Endothelial cell of umbilical vein (primary cell): ENCODE measurements around the gene LNPK. TPM values are rescaled to one million over a fixed set of nuclear protein-coding genes. Genes with fewer than 3 reads are reported as not detected.

Source experiments
- BruUV-seq: library from RNA; stranded (reverse); fragments of 400-500 nt; replicated peaks from 2 replicates; lab custom pipeline; 2021; lab: Mats Ljungman, UMichigan
- CTCF ChIA-PET: fragments of 300-600, 350-600 bp; sonication (Branson Sonifier 250); formaldehyde crosslinking; loops from one replicate; lab custom pipeline; 2021; ENCODE audit warnings: antibody characterized with exemption, inconsistent platforms; lab: Charles Lee
- POLR2A ChIA-PET: fragments of 300-600, 350-600 bp; sonication (Branson Sonifier 250); formaldehyde crosslinking; loops from one replicate; lab custom pipeline; 2021; ENCODE audit warnings: antibody characterized with exemption, inconsistent platforms; lab: Charles Lee
- DNase-seq: peaks from one replicate; pipeline ENCODE4 v3.0.0-alpha.2; 2011; ENCODE audit warnings: low read depth, low spot score
- FAIRE-seq: peaks from 2 replicates; lab custom pipeline; 2011; peaks lifted over from hg19 to GRCh38; lab: Jason Lieb, UNC
- H2AFZ ChIP-seq: 2 replicates; pipeline ENCODE4 v1.6.0; 2012; ENCODE audit warnings: low read depth, low read length, control low read depth, inconsistent platforms
- H3K27ac ChIP-seq: 2 replicates; pipeline ENCODE4 v1.5.1; 2011; ENCODE audit warnings: low read depth, mild to moderate bottlenecking, control low read depth, low read length, moderate library complexity; ENCODE audit not compliant: insufficient read depth
- H3K27me3 ChIP-seq, 2 experiments: 2 replicates each; pipeline versions ENCODE4 v1.6.0 to v1.6.1; 2011; ENCODE audit warnings: low read length in 2 of 2, mixed read lengths in 1 of 2; ENCODE audit not compliant: control insufficient read depth in 2 of 2, insufficient read depth in 2 of 2
- H3K36me3 ChIP-seq, 2 experiments: 2 replicates in 1 of 2; 3 replicates in 1 of 2; pipeline ENCODE4 v1.5.1; 2011; ENCODE audit warnings: low read length in 2 of 2, mild to moderate bottlenecking in 1 of 2, moderate library complexity in 1 of 2; ENCODE audit not compliant: control insufficient read depth in 2 of 2, insufficient read depth in 2 of 2; ENCODE audit errors: extremely low read depth in 1 of 2
- H3K4me1 ChIP-seq: 3 replicates; pipeline ENCODE4 v1.5.1; 2011; ENCODE audit warnings: mild to moderate bottlenecking, low read length; ENCODE audit not compliant: control insufficient read depth, insufficient read depth; ENCODE audit errors: extremely low read depth
- H3K4me2 ChIP-seq: 2 replicates; pipeline ENCODE4 v1.6.1; 2011; ENCODE audit warnings: low read length, control low read depth, mixed read lengths; ENCODE audit not compliant: insufficient read depth
- H3K4me3 ChIP-seq, 3 experiments: fragments of 200-600 bp in 1 of 3; sonication (generic), shearing (Covaris generic) in 1 of 3; replicated peaks in 1 of 3; 2 replicates each; pipeline ENCODE4 v1.5.1; 2011 to 2016; ENCODE audit warnings: control low read depth in 3 of 3, low read length in 3 of 3, mild to moderate bottlenecking in 2 of 3, inconsistent platforms in 1 of 3, low read depth in 1 of 3, moderate library complexity in 1 of 3; ENCODE audit not compliant: insufficient read depth in 1 of 3
- H3K79me2 ChIP-seq: 2 replicates; pipeline ENCODE4 v1.6.0; 2012; ENCODE audit warnings: low read length, inconsistent platforms; ENCODE audit not compliant: control insufficient read depth, insufficient read depth
- H3K9ac ChIP-seq: replicated peaks from 2 replicates; pipeline ENCODE3; 2011; ENCODE audit warnings: low read length, control low read depth; ENCODE audit not compliant: insufficient read depth; ENCODE audit errors: extremely low read depth
- H3K9me1 ChIP-seq: replicated peaks from 3 replicates; pipeline ENCODE4 v1.6.0; 2011; ENCODE audit warnings: mild to moderate bottlenecking, low read length; ENCODE audit not compliant: control insufficient read depth, insufficient read depth; ENCODE audit errors: extremely low read depth
- H3K9me3 ChIP-seq: replicated peaks from 2 replicates; pipeline ENCODE4 v1.5.1; 2012; ENCODE audit warnings: low read length, inconsistent platforms; ENCODE audit not compliant: control insufficient read depth, insufficient read depth
- H4K20me1 ChIP-seq: replicated peaks from 2 replicates; pipeline ENCODE3; 2011; ENCODE audit warnings: mild to moderate bottlenecking, low read length; ENCODE audit not compliant: control insufficient read depth, insufficient read depth; ENCODE audit errors: extremely low read depth
- CTCF ChIP-seq, 2 donors: IDR thresholded peaks; 1 replicate in 1 of 2; 2 replicates in 1 of 2; pipeline ENCODE4 v1.5.1; 2011; ENCODE audit warnings: low read length in 2 of 2, mild to moderate bottlenecking in 2 of 2, moderate library complexity in 2 of 2, control low read depth in 1 of 2, inconsistent platforms in 1 of 2, low read depth in 1 of 2; ENCODE audit not compliant: insufficient read depth in 1 of 2; ENCODE audit errors: extremely low read depth in 1 of 2
- EZH2 ChIP-seq: IDR thresholded peaks from 2 replicates; pipeline ENCODE4 v1.6.1; 2012; ENCODE audit warnings: borderline replicate concordance, low read depth, mild to moderate bottlenecking, moderate library complexity, low read length, inconsistent platforms; ENCODE audit not compliant: severe bottlenecking
- FOS ChIP-seq: IDR thresholded peaks from 2 replicates; pipeline ENCODE4 v1.6.1; 2011; ENCODE audit warnings: mild to moderate bottlenecking, low read length, moderate library complexity, borderline replicate concordance; ENCODE audit not compliant: insufficient read depth
- GATA2 ChIP-seq: IDR thresholded peaks from 2 replicates; pipeline ENCODE4 v1.7.0; 2011; ENCODE audit warnings: low read depth, mild to moderate bottlenecking, moderate library complexity, mixed read lengths, low read length; ENCODE audit not compliant: insufficient read length, insufficient read depth
- JUN ChIP-seq: IDR thresholded peaks from 2 replicates; pipeline ENCODE4 v1.6.1; 2011; ENCODE audit warnings: borderline replicate concordance, low read depth; ENCODE audit not compliant: insufficient read length, insufficient read depth
- MYC ChIP-seq: IDR thresholded peaks from one replicate; pipeline ENCODE4 v1.6.1; 2011; ENCODE audit warnings: mild to moderate bottlenecking, low read depth, low read length
- POLR2A ChIP-seq: IDR thresholded peaks from 2 replicates; pipeline ENCODE4 v1.6.1; 2012; ENCODE audit warnings: low read depth, mild to moderate bottlenecking, control low read depth, low read length
- POLR2AphosphoS5 ChIP-seq: IDR thresholded peaks from 2 replicates; pipeline ENCODE4 v1.6.1; 2012; ENCODE audit warnings: low read depth, mild to moderate bottlenecking, control low read depth, low read length, moderate library complexity; ENCODE audit not compliant: insufficient read depth
- dilution Hi-C: fragments of 300-500 bp; cut with MboI; formaldehyde crosslinking; loops from one replicate; pipeline ENCODE4 v1.15.0; 2019; ENCODE audit warnings: low sequenced_read_pairs; ENCODE audit not compliant: extremely low pct_ligation_motif_present
- intact Hi-C: fragments of 100-400 bp; cut with micrococcal nuclease; formaldehyde crosslinking; loops from one replicate; pipeline ENCODE4 v1.10.0; 2022
- polyA plus RNA-seq, 4 experiments: library from polyadenylated mRNA; depleted of rRNA in 3 of 4; stranded (reverse) in 3 of 4; unstranded in 1 of 4; fragments of >200 nt; gene quantifications; 2 replicates each; pipeline versions ENCODE4 v1.2.1 to v1.2.3, GENCODE V29; 2011 to 2012; ENCODE audit warnings: missing spikeins in 1 of 4
- total RNA-seq: library from RNA; stranded (reverse); gene quantifications from 2 replicates; pipeline ENCODE4 v1.2.3, GENCODE V29; 2021
- TF ChIP-seq, protein P1 (sequence below): IDR thresholded peaks from 2 replicates; pipeline ENCODE4 v1.6.1; 2011; ENCODE audit not compliant: insufficient read depth, insufficient read length

Gene LNPK
- total and polyA plus RNA-seq, 2 donors (not counting 3 experiments of a cell fraction or from before 2014, with no cell fraction given) = 2.4 to 11.2 TPM

GRCh38 chr2:175890636-175891242, 111.3 kb downstream of the LNPK start:
- Histone ChIP-seq H3K9ac (no peak overlapping the region), H3K9me3 (no peaks in the 10 kb centered on the region), H2AFZ (no peak overlapping the region), H3K4me3 (no peak overlapping the region), H3K9me1 (no peaks in the 10 kb centered on the region), H3K27ac (no peak overlapping the region), H3K27me3 (peaks cover 2% of the 10 kb centered on the region in 2 experiments), H3K36me3 (no peaks in the 10 kb centered on the region), H3K4me1 (no peaks in the 10 kb centered on the region), H3K79me2 (no peaks in the 10 kb centered on the region), H3K4me2 (no peak overlapping the region), H4K20me1 (no peaks in the 10 kb centered on the region)
- FAIRE-seq = no peak
- dilution Hi-C loops = no loop called here
- no peak for TF ChIP-seq POLR2AphosphoS5
- TF ChIP-seq POLR2A = no peak
- TF ChIP-seq EZH2 = no peak
- TF ChIP-seq, protein P1, sequence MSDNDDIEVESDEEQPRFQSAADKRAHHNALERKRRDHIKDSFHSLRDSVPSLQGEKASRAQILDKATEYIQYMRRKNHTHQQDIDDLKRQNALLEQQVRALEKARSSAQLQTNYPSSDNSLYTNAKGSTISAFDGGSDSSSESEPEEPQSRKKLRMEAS = no peak
- no peak for TF ChIP-seq CTCF (IDR thresholded peaks at IDR 0.05; ENCODE audit: extremely low read depth in 1 of 2, insufficient read depth in 1 of 2, low read depth in 1 of 2, low read length in 2 of 2)
- no peak for TF ChIP-seq GATA2
- TF ChIP-seq FOS = no peak
- TF ChIP-seq MYC = no peak
- TF ChIP-seq JUN = no peak
- CTCF ChIA-PET = no interaction called here
- POLR2A ChIA-PET = no interaction called here
- intact Hi-C loops = no loop called here
- no TSS peak for BruUV-seq
- no peak for DNase-seq
